H9 (cell line): ENCODE results near the gene INSC. TPM values are rescaled to one million over a fixed set of nuclear protein-coding genes. Genes with fewer than 3 reads are reported as not detected.

Experiments used
- DNase-seq: peaks from one replicate; pipeline ENCODE4 v3.0.0-alpha.2; 2017
- H2AFZ ChIP-seq: one replicate; pipeline ENCODE4 v1.6.1; 2013; ENCODE audit warnings: mild to moderate bottlenecking, low read length, control low read depth, moderate library complexity
- H2AK5ac ChIP-seq: 2 replicates; pipeline ENCODE4 v1.6.1; 2013; ENCODE audit warnings: low read length, control low read depth, mixed read lengths; ENCODE audit not compliant: insufficient read length
- H2BK120ac ChIP-seq: one replicate; pipeline ENCODE4 v1.6.1; 2013; ENCODE audit warnings: low read depth, mild to moderate bottlenecking, low read length, control low read depth, inconsistent platforms; ENCODE audit not compliant: poor library complexity, severe bottlenecking
- H2BK12ac ChIP-seq: 2 replicates; pipeline ENCODE4 v1.6.1; 2013; ENCODE audit warnings: low read length, control low read depth, mixed read lengths, low read depth; ENCODE audit not compliant: insufficient read length
- H2BK15ac ChIP-seq: 2 replicates; pipeline ENCODE4 v1.6.1; 2013; ENCODE audit warnings: low read depth, low read length, control low read depth
- H2BK20ac ChIP-seq: one replicate; pipeline ENCODE4 v1.6.1; 2013; ENCODE audit warnings: low read depth, mild to moderate bottlenecking, low read length, control low read depth, inconsistent platforms; ENCODE audit not compliant: poor library complexity, severe bottlenecking
- H2BK5ac ChIP-seq: 2 replicates; pipeline ENCODE4 v1.6.1; 2013; ENCODE audit warnings: low read length, control low read depth, mixed read lengths; ENCODE audit not compliant: insufficient read length
- H3K14ac ChIP-seq: 2 replicates; pipeline ENCODE4 v1.6.1; 2013; ENCODE audit warnings: low read length, control low read depth; ENCODE audit not compliant: insufficient read depth
- H3K18ac ChIP-seq: 2 replicates; pipeline ENCODE4 v1.6.1; 2013; ENCODE audit warnings: low read depth, mild to moderate bottlenecking, mixed read lengths, low read length, control low read depth; ENCODE audit not compliant: insufficient read length
- H3K23ac ChIP-seq: 2 replicates; pipeline ENCODE4 v1.6.1; 2013; ENCODE audit warnings: low read length, control low read depth, mixed read lengths, low read depth; ENCODE audit not compliant: insufficient read length
- H3K23me2 ChIP-seq: 2 replicates; pipeline ENCODE4 v1.6.1; 2013; ENCODE audit warnings: low read depth, mild to moderate bottlenecking, mixed read lengths, low read length, control low read depth; ENCODE audit not compliant: insufficient read length, poor library complexity, severe bottlenecking
- H3K27ac ChIP-seq: 2 replicates; pipeline ENCODE4 v1.5.1; 2013; ENCODE audit warnings: low read length, control low read depth, mixed read lengths, low read depth; ENCODE audit not compliant: insufficient read length
- H3K27me3 ChIP-seq: 2 replicates; pipeline ENCODE4 v1.6.1; 2013; ENCODE audit warnings: low read length, control low read depth, inconsistent platforms; ENCODE audit not compliant: insufficient read depth
- H3K4ac ChIP-seq: 2 replicates; pipeline ENCODE4 v1.6.1; 2013; ENCODE audit warnings: low read depth, mild to moderate bottlenecking, control low read depth, inconsistent platforms, low read length, moderate library complexity
- H3K4me1 ChIP-seq: 2 replicates; pipeline ENCODE4 v1.6.1; 2013; ENCODE audit warnings: low read length, control low read depth, inconsistent platforms; ENCODE audit not compliant: insufficient read depth
- H3K4me2 ChIP-seq: 2 replicates; pipeline ENCODE4 v1.6.1; 2013; ENCODE audit warnings: low read length, control low read depth, mixed read lengths; ENCODE audit not compliant: insufficient read length, insufficient read depth
- H3K56ac ChIP-seq: 2 replicates; pipeline ENCODE4 v1.6.1; 2013; ENCODE audit warnings: low read depth, mild to moderate bottlenecking, mixed read lengths, low read length, control low read depth; ENCODE audit not compliant: insufficient read length
- H3K79me1 ChIP-seq: 2 replicates; pipeline ENCODE4 v1.6.1; 2013; ENCODE audit warnings: low read depth, mild to moderate bottlenecking, moderate library complexity, low read length, control low read depth, inconsistent platforms; ENCODE audit not compliant: insufficient read depth, poor library complexity, severe bottlenecking
- H3K79me2 ChIP-seq: 2 replicates; pipeline ENCODE4 v1.6.1; 2013; ENCODE audit warnings: low read length, control low read depth, inconsistent platforms; ENCODE audit not compliant: insufficient read depth
- H3K9ac ChIP-seq: 2 replicates; pipeline ENCODE4 v1.6.1; 2013; ENCODE audit warnings: low read length, control low read depth, mixed read lengths; ENCODE audit not compliant: insufficient read length; ENCODE audit errors: extremely low read depth
- H3K9me3 ChIP-seq: one replicate; pipeline ENCODE4 v1.6.1; 2013; ENCODE audit warnings: low read depth, low read length, inconsistent platforms; ENCODE audit not compliant: control insufficient read depth
- H3T11ph ChIP-seq: one replicate; pipeline ENCODE4 v1.6.1; 2013; ENCODE audit warnings: mild to moderate bottlenecking, low read length, control low read depth, inconsistent platforms
- H4K20me1 ChIP-seq: one replicate; pipeline ENCODE4 v1.6.1; 2013; ENCODE audit not compliant: control insufficient read depth, insufficient read length, insufficient read depth
- H4K5ac ChIP-seq: 2 replicates; pipeline ENCODE4 v1.6.1; 2013; ENCODE audit warnings: low read depth, mild to moderate bottlenecking, mixed read lengths, low read length, control low read depth; ENCODE audit not compliant: insufficient read length
- H4K8ac ChIP-seq: replicated peaks from 2 replicates; pipeline ENCODE4 v1.6.1; 2013; ENCODE audit warnings: low read length, control low read depth, mixed read lengths, low read depth; ENCODE audit not compliant: insufficient read length
- H4K91ac ChIP-seq: 2 replicates; pipeline ENCODE4 v1.6.1; 2013; ENCODE audit warnings: low read depth, mild to moderate bottlenecking, moderate library complexity, mixed read lengths, low read length, control low read depth; ENCODE audit not compliant: insufficient read length
- H3K27ac Mint-ChIP-seq, 3 experiments: 2 replicates in 2 of 3; 3 replicates in 1 of 3; pipeline ENCODE4 v1.8.0; 2020 to 2021; ENCODE audit warnings: mixed read lengths in 3 of 3, mild to moderate bottlenecking in 1 of 3, moderate library complexity in 1 of 3
- H3K27me3 Mint-ChIP-seq: 2 replicates; pipeline ENCODE4 v1.8.0; 2021; ENCODE audit warnings: low read depth, mild to moderate bottlenecking, moderate library complexity, mixed read lengths
- H3K36me3 Mint-ChIP-seq, 3 experiments: 2 replicates in 2 of 3; 3 replicates in 1 of 3; pipeline ENCODE4 v1.8.0; 2020 to 2021; ENCODE audit warnings: low read depth in 3 of 3, mixed read lengths in 3 of 3; ENCODE audit not compliant: insufficient read depth in 1 of 3
- H3K4me1 Mint-ChIP-seq, 2 experiments: 2 replicates each; pipeline ENCODE4 v1.8.0; 2020; ENCODE audit warnings: mixed read lengths in 2 of 2
- H3K4me3 Mint-ChIP-seq, 2 experiments: 2 replicates in 1 of 2; 3 replicates in 1 of 2; pipeline ENCODE4 v1.8.0; 2020 to 2021; ENCODE audit warnings: mild to moderate bottlenecking in 2 of 2, mixed read lengths in 2 of 2, moderate library complexity in 1 of 2
- H3K9me3 Mint-ChIP-seq, 2 experiments: 2 replicates in 1 of 2; 3 replicates in 1 of 2; pipeline ENCODE4 v1.8.0; 2020; ENCODE audit warnings: mild to moderate bottlenecking in 2 of 2, mixed read lengths in 2 of 2, moderate library complexity in 1 of 2
- CTCF ChIP-seq: fragments of 200-600 bp; sonication (generic); conservative IDR thresholded peaks from 3 replicates; pipeline ENCODE4 v1.8.0; 2021; ENCODE audit warnings: antibody characterized with exemption, mild to moderate bottlenecking
- WGBS: extraction: QIAGEN DNeasy Blood & Tissue Kit; methylation state at CpG from one replicate; pipeline ENCODE4 v1.1.7; 2013; ENCODE audit warnings: missing lambda C conversion rate, low lambda C conversion rate, mixed read lengths; ENCODE audit not compliant: insufficient read length; ENCODE audit errors: extremely low coverage; 5-methylcytosine and 5-hydroxymethylcytosine counted together
- total RNA-seq: library from RNA; stranded (reverse); gene quantifications from 2 replicates; pipeline ENCODE4 v1.2.1, GENCODE V29; 2021

The INSC gene
- total RNA-seq, 1 experiment from 2014 or later, result not detected

GRCh38 chr11:15071556-15072255 is 43.0 kb upstream of the INSC start:
- Histone ChIP-seq H3K27ac (no peak overlapping the region), H3T11ph (no peak overlapping the region), H3K18ac (no peak overlapping the region), H3K4me1 (no peaks in the 10 kb centered on the region), H2BK12ac (no peak overlapping the region), H2AK5ac (no peak overlapping the region), H4K5ac (no peak overlapping the region), H3K79me2 (no peaks in the 10 kb centered on the region), H3K56ac (no peak overlapping the region), H4K8ac (no peak overlapping the region), H3K4me2 (no peak overlapping the region), H2AFZ (no peak overlapping the region), H3K27me3 (no peaks in the 10 kb centered on the region; the same call in 1 of the 2 replicates), H3K9ac (no peak overlapping the region), H2BK120ac (no peak overlapping the region), H3K23me2 (peaks cover 8% of the 10 kb centered on the region), H4K20me1 (no peaks in the 10 kb centered on the region), H3K4ac (no peak overlapping the region), H3K79me1 (no peaks in the 10 kb centered on the region), H4K91ac (no peak overlapping the region), H3K23ac (no peak overlapping the region), H3K9me3 (no peaks in the 10 kb centered on the region), H3K14ac (no peak overlapping the region), H2BK5ac (no peak overlapping the region), H2BK15ac (no peak overlapping the region), H2BK20ac (no peak overlapping the region)
- TF ChIP-seq CTCF, result no peak
- no CpG with 5 or more reads among the region's 32 CpGs for WGBS
- DNase-seq, result no peak
- H3K4me3 Mint-ChIP-seq, result no peak overlapping the region
- peaks cover 14% of the 10 kb centered on the region for H3K27me3 Mint-ChIP-seq
- peaks cover 38 to 40% of the 10 kb centered on the region in 2 experiments for H3K9me3 Mint-ChIP-seq
- peaks cover 8 to 29% (median 10%) of the 10 kb centered on the region in 3 experiments for H3K36me3 Mint-ChIP-seq
- H3K27ac Mint-ChIP-seq, result no peak overlapping the region
- peaks cover 8 to 11% of the 10 kb centered on the region in 2 experiments for H3K4me1 Mint-ChIP-seq
